Femur (tissue), 1 donor: Measurements from ENCODE around the gene THBS3.
"Not testable (repeated sequence)": the region's sequence is repeated elsewhere in the genome, so short reads cannot be mapped to it uniquely, and the experiment has no call there.

Experiments used
- DNase-seq: peaks from one replicate; pipeline ENCODE4 v3.0.0-alpha.2; 2017

Gene THBS3

DNA sequence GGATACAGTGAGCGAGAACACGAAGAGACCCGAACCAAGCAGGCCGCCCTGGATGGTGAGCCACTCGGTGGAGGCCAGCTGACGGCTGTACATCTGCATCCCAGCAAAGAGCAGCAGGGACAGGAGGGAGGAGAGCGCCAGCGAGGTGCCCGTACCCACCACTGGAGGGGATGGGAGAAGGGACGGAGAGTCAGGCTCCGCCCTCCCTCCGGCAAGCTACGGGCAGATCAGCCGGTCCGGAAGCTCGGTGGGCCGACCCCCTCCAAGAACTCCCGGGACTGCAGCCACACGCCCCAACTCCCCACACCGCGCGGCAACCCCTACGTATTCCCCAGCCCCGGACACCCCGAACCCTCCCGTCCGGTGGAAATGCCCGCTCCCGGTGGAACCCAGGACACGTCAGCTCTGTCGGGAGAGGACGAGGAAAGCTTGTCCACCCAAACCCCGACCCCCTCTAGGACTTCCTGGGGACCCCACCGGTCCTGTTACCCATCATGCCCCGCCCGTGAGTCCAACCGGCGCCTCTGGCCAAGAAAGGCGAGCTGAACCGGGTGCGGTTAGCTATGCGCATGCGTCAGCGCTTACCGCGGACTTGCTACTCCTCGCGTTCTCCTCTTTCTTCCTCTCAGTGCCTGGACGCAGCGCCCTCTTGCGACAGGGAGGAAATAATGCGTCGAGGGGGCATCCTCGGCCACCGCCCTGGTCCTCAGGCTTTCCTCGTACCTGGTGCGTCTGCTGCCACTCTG, 34.8 kb downstream of the THBS3 start, which contains the start of gene KRTCAP2:
KRTCAP2 (minus strand) TSS at position 573 of the 746 bp plus-strand sequence; CDS start at position 493, 80 bp downstream.
- peak; percentile 97 for DNase-seq

DNA sequence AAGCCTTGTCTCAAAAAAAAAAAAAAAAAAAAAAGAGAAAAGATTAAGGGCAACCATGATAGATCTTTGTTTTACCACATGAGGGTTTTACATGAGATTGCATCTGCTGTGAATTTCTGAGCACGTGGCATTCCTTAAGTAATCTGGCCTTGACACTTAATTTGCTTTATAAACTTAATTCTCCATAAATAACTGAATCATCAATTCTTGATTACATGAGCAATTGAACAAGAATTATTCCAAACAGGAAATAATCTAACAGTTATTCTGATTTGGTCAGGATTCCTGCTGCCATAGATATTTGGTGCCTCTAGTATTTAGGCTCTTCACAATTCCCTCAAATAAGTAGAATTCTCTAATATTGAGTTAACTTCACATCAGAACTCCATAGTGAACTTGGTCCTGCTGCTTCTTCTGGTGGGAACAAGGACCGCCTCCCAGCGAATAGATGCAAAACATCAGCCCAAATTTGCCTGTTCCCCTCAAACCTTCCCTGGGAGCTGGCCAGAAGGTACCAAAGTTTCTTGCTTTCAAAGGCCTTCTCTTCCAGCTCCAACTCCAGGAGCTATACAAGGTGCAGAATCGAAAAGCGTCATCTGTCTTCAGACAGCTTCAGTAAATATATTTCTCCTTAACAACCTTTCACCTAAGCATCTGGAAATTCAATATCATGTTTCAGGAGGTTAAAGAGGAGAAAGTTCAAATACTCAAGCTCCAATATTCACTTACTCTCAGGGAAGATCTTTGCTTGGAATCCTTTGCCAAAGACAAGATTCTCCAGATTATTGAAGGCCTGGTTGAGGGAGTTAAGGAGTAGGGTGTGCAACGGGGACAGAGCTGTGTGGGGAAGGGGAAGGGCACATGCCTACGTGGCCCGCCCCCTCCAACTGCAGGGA, 35.6 kb downstream of the THBS3 start:
- no peak for DNase-seq

GRCh38 chr1:155170806-155171205, 36.9 kb downstream of the THBS3 start:
- DNase-seq: no peak

DNA sequence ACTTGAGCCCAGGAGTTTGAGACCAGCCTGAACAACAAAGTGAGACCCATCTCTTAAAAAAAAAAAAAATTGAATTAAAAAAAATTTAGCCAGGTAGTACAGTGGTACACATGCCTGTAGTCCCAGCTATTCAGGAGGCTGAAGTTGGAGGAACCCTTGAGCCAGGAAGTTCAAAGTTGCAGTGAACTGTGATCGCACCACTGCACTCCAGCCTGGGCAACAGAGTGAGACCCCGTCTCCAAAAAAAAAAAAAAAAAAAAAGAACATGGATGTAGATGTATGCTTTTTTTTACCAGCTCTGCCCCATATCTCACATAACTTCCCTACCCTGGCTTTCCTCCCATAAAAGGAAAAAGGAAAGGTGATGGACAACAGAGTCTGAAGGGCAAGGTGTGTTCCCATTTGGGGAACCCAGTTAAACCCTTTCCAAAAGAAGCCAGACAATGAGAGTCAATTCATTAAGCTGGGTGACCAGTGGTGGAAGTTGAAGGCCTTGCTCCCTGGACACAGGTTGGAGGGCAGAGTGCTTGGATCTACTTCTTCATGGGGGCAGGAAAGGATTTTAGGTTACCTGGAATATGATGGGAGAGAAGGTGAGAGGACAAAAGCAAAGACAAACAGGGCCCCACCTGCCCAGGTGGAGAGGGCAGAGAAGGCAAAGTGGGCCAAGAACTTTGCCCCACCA, 37.5 kb downstream of the THBS3 start:
- no peak for DNase-seq

DNA sequence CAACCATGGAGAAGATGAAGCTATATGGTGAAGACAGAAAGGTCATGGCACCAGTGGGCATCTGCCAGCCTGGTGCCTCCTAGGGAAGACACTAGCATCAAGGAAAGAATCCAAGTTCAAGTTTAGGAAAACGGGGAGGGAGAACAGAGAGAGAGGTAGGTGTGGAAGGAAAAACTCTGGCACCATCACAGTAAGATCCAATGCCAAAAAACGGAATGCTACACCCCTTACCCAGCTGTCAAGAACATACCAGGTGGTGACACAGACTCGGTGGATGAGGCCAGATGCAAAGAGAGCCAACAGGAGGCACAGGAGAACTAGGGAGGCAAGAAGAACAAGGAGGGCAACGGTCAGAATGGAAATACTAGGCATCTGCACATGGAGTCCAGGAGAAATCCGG, 38.2 kb downstream of the THBS3 start:
- DNase-seq: no peak

DNA sequence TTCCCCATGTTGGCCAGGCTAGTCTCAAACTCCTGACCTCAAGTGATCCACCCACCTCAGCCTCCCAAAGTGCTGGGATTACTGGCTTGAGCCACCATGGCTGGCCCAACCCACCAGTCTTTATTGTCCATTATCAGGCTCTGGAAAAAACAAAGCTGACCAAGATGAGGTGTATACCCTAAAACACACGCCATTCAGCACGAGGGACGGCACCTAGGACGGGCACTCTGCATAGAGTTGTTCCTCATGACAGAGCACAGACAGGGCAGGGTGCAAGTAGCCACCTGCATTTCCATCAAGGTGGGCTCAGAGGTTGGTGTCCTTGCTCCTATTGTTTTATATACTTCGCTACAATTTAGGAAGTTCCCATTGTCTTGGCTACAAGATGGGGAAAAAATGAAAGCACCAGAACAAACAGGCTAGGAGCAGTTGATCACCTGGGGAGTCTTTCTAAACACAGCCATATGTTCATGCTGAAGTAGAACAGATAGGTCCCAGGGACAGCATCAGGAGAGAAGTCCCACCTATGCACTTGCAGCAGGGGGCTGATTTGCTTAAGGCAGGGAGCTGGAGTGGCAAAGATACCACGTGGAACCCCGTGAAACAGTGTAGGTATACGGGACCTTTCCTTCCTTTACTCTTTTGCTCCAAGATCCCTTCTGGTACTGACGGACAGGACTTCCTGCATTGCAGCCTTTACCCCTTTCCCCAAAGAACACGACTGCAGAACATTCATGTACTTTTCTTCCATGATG, 39.1 kb downstream of the THBS3 start:
- DNase-seq: no peak

GRCh38 chr1:155168105-155168445, 39.6 kb downstream of the THBS3 start:
- not testable (repeated sequence) for DNase-seq

GRCh38 chr1:155167166-155168104, 40.3 kb downstream of the THBS3 start:
- DNase-seq: peak; percentile 87

DNA sequence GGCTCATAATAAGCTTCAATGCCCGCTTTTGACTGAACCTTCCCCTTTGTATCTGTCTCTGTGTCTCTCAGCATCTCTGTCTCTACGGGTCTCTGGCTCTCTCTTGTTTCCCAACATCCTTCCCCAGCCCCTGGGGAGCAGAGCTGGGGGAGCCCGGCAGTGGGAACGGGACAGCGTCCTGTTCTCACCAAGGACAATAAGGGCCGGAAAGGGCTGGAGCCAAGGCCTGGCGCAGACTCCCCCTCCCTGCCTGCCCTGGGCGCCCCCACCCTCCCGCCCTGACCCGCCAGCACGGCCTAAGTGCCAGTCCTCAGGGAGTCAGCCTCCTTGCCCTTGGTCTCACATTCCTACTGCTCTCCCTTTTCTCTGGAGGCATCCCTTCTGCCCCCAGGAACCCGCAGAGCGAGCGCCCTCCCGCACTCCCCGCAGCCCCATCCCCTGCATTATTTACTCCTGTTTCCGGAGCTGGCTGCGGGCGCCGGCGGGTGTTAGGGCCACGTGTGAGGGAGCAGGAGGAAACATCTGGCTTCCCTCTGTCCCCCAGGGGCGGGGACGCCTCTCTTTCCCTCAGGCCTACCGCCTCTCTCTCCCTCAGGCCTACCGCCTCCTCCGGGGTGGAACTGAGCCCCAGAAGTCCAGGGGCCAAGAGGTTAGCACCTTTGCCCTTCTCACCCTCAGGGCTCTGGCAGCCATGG, 41.1 kb downstream of the THBS3 start:
- peak; percentile 77 for DNase-seq

- DNase-seq: peak; percentile 33
These were observed 41.6 kb downstream of the THBS3 start for GRCh38 chr1:155166051-155166470.

- DNase-seq: not testable (repeated sequence)
These were observed 43.1 kb downstream of the THBS3 start for GRCh38 chr1:155164625-155165024.

DNA sequence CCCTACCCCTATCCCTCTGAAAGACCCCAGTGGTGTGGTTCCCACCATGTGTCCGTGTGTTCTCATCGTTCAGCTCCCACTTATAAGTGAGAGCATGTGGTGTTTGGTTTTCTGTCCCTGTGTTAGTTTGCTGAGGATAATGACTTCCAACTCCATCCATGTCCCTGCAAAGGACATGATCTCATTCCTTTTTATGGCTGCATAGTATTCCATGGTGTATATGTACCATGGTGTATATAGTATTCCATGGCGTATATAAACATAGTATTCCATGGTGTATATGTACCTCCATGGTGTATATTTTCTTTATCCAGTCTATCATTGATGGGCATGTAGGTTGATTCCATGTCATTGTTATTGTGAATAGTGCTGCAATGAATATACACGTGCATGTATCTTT, 43.9 kb downstream of the THBS3 start:
- not testable (repeated sequence) for DNase-seq

- not testable (repeated sequence) for DNase-seq
These were observed 45.1 kb downstream of the THBS3 start for GRCh38 chr1:155162631-155163030.

GRCh38 chr1:155160128-155160527, 47.6 kb downstream of the THBS3 start:
- no peak for DNase-seq

DNA sequence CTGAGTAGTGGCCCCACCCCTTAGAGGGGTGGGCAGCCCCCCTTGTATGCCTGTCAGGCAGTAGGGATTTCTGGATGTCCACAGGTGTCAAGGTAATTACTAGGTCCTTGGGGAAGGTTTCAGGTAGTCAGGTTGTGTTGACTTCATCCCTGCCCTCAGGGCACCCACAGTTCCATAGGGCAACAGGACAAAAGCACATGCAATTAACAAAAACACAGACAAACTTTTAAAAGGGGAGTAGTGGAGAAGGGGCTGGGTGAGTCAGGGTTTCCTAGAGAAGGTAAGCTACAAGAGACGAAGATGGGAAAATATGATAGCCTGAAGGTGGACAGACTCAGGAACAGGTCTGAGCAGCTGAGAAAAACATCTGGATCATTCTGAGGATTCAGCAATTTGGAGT, 48.7 kb downstream of the THBS3 start:
- DNase-seq: no peak

DNA sequence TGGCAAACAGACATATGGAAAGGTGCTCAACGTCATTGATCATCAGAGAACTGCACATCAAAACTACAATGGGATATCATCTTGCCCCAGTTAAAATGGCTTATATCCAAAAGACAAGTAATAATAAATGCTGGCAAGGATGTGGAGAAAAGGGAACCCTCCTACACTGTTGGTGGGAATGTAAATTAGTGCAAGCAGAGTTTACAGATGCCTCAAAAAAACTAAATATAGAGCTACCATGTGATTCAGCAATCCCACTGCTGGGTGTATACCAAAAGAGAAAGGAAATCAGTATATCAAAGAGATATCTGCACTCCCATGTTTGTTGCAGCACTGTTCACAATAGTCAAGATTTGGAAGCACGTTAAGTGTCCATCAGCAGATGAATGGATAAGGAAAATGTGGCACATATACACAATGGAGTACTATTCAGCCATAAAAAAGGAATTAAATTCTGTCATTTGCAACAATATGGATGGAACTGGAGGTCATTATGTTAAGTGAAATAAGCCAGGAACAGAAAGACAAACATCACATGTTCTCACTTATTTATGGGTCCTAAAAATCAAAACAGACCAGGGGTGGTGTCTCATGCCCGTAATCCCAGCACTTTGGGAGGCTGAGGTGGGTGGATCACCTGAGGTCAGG, 51.6 kb downstream of the THBS3 start:
- DNase-seq: not testable (repeated sequence)
